ENCODE data around the gene TRAF5. TPM values are rescaled to one million over a fixed set of nuclear protein-coding genes. Genes with fewer than 3 reads are reported as not detected.
"Not testable (repeated sequence)": the region's sequence is repeated elsewhere in the genome, so short reads cannot be mapped to it uniquely, and the experiment has no call there.

TRAF5 gene
- total and polyA plus RNA-seq, 3 donors from 2014 or later: 20.3 to 25.1 (median 22.2) TPM

- H3K27me3 ChIP-seq: no peaks in the 10 kb centered on the region
- WGBS, 2 donors: 2 to 6% methylated on average over 28 to 49 of the region's 49 CpGs
- peaks cover 3% of the 10 kb centered on the region for H3K4me1 ChIP-seq
- H3K4me3 ChIP-seq: peak overlapping the region; percentile 85 to 95
- intact Hi-C loops (cut with DNase I; ENCODE audit: low total_unique reads): no loop called here
- no peaks in the 10 kb centered on the region for H3K9me3 ChIP-seq
- H3K27ac ChIP-seq: peak overlapping the region; percentile 91 to 96
- peak; percentile 74 for TF ChIP-seq POLR2A (IDR thresholded peaks at IDR 0.05)
- TF ChIP-seq, protein P1, sequence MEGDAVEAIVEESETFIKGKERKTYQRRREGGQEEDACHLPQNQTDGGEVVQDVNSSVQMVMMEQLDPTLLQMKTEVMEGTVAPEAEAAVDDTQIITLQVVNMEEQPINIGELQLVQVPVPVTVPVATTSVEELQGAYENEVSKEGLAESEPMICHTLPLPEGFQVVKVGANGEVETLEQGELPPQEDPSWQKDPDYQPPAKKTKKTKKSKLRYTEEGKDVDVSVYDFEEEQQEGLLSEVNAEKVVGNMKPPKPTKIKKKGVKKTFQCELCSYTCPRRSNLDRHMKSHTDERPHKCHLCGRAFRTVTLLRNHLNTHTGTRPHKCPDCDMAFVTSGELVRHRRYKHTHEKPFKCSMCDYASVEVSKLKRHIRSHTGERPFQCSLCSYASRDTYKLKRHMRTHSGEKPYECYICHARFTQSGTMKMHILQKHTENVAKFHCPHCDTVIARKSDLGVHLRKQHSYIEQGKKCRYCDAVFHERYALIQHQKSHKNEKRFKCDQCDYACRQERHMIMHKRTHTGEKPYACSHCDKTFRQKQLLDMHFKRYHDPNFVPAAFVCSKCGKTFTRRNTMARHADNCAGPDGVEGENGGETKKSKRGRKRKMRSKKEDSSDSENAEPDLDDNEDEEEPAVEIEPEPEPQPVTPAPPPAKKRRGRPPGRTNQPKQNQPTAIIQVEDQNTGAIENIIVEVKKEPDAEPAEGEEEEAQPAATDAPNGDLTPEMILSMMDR (IDR thresholded peaks at IDR 0.05): no peak
- peak; percentile 96 for DNase-seq
- no peaks in the 10 kb centered on the region for H3K36me3 ChIP-seq (ENCODE audit: low read depth, missing control alignments)
These were observed 56.3 kb downstream of the TRAF5 start for GRCh38 chr1:211382714-211383480.

- 94 to 96% methylated on average over 3 of the region's 3 CpGs for WGBS, 2 donors
- no peaks in the 10 kb centered on the region for H3K9me3 ChIP-seq
- no peak overlapping the region for H3K27ac ChIP-seq
- H3K4me3 ChIP-seq: no peak overlapping the region
- TF ChIP-seq, protein P1 (IDR thresholded peaks at IDR 0.05): no peak
- TF ChIP-seq POLR2A (IDR thresholded peaks at IDR 0.05): no peak
- DNase-seq: no peak
- no peaks in the 10 kb centered on the region for H3K27me3 ChIP-seq
- H3K36me3 ChIP-seq (ENCODE audit: low read depth, missing control alignments): no peaks in the 10 kb centered on the region
- intact Hi-C loops (cut with DNase I; ENCODE audit: low total_unique reads): no loop called here
- peaks cover 3% of the 10 kb centered on the region for H3K4me1 ChIP-seq
These were observed 57.9 kb downstream of the TRAF5 start for GRCh38 chr1:211384524-211384923.

DNA sequence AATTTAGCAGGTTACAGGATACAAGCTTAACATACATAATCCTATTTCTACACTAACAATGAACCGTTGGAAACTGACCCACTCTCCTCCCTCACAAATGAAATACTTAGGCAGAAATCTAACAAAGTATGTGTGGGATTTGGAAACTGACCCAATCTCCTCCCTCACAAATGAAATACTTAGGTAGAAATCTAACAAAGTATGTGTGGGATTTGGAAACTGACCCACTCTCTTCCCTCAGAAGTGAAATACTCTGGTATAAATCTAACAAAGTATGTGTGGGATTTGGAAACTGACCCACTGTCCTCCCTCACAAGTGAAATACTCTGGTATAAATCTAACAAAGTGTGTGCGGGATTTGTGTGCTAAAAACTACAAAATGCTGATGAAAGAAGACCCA lies 60.3 kb downstream of the TRAF5 start:
- Histone ChIP-seq H3K9me3 (no peaks in the 10 kb centered on the region), H3K36me3 (ENCODE audit: low read depth, missing control alignments) (no peaks in the 10 kb centered on the region), H3K4me1 (peaks cover 2% of the 10 kb centered on the region), H3K4me3 (no peak overlapping the region), H3K27ac (no peak overlapping the region), H3K27me3 (no peaks in the 10 kb centered on the region)
- TF ChIP-seq POLR2A (IDR thresholded peaks at IDR 0.05): no peak
- TF ChIP-seq, protein P1 (IDR thresholded peaks at IDR 0.05): no peak
- DNase-seq: no peak
- intact Hi-C loops (cut with DNase I; ENCODE audit: low total_unique reads): no loop called here
- WGBS, 2 donors: 55 to 58% methylated on average over 2 of the region's 2 CpGs

DNA sequence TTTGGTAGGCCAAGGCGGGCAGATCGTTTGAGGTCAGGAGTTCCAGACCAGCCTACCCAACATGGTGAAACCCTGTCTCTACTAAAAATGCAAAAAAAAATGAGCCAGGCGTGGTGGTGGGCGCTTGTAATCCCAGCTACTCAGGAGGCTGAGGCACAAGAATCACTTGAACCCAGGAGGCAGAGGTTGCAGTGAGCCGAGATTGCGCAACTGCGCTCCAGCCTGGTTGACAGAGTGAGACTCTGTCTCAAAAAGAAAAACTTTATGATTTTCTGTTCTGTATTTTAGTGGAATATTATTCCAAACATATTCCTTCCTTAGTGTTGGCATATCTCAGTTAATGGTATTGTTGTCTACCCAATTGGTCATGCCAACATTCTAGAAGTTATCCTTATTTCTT lies 64.2 kb downstream of the TRAF5 start:
- H3K36me3 ChIP-seq (ENCODE audit: low read depth, missing control alignments); H3K4me1 ChIP-seq; H3K4me3 ChIP-seq; H3K27ac ChIP-seq; H3K27me3 ChIP-seq; DNase-seq; H3K9me3 ChIP-seq; intact Hi-C loops (cut with DNase I; ENCODE audit: low total_unique reads): not testable (repeated sequence)
- WGBS, 2 donors: 96 to 98% methylated on average over 7 of the region's 7 CpGs

GRCh38 chr1:211393203-211393602 lies 66.6 kb downstream of the TRAF5 start:
- Histone ChIP-seq H3K9me3 (no peaks in the 10 kb centered on the region), H3K4me1 (no peaks in the 10 kb centered on the region), H3K27ac (no peak overlapping the region), H3K27me3 (no peaks in the 10 kb centered on the region), H3K4me3 (no peak overlapping the region), H3K36me3 (ENCODE audit: low read depth, missing control alignments) (no peaks in the 10 kb centered on the region)
- TF ChIP-seq, protein P1 (IDR thresholded peaks at IDR 0.05): no peak
- no peak for TF ChIP-seq POLR2A (IDR thresholded peaks at IDR 0.05)
- 91% methylated on average over 1 of the region's 1 CpG for WGBS, 2 donors
- DNase-seq: no peak
- intact Hi-C loops (cut with DNase I; ENCODE audit: low total_unique reads): no loop called here

- 77 to 87% methylated on average over 13 of the region's 13 CpGs for WGBS, 2 donors
- H3K36me3 ChIP-seq (ENCODE audit: low read depth, missing control alignments); DNase-seq; H3K4me3 ChIP-seq; H3K27me3 ChIP-seq; intact Hi-C loops (cut with DNase I; ENCODE audit: low total_unique reads); H3K4me1 ChIP-seq; H3K9me3 ChIP-seq; H3K27ac ChIP-seq: not testable (repeated sequence)
These were observed 71.8 kb downstream of the TRAF5 start for GRCh38 chr1:211398266-211398930.

DNA sequence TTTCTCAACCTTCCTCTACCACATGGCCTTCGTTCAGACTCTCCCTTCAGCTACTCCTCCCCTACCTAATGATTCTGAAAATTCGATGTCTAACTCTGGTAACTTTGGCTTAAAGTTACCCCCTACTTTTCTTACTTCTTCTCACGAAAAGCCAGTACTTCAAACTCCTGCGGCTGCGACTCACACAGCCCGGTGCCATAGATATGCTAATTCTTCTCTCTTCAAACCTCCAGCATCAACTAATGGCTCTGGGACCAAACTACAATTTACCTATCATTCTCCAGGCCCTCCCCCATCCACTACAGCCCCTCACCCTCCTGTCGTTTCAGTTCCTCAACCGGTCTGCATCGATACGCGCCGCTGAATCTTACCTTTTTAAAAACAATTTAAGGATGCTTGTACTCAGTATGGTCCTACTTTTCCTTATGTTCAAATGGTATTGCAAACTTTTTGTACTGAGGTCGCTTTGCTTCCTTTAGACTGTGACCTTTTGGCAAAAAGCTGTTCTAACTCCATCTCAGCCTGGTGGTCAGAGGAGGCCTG lies 73.3 kb downstream of the TRAF5 start:
- intact Hi-C loops (cut with DNase I; ENCODE audit: low total_unique reads); H3K4me3 ChIP-seq; H3K9me3 ChIP-seq; H3K4me1 ChIP-seq; H3K27ac ChIP-seq; DNase-seq; H3K27me3 ChIP-seq; H3K36me3 ChIP-seq (ENCODE audit: low read depth, missing control alignments): not testable (repeated sequence)
- 83 to 88% methylated on average over 13 of the region's 13 CpGs for WGBS, 2 donors

- H3K27me3 ChIP-seq; intact Hi-C loops (cut with DNase I; ENCODE audit: low total_unique reads); DNase-seq; H3K27ac ChIP-seq; H3K9me3 ChIP-seq; H3K4me1 ChIP-seq; H3K36me3 ChIP-seq (ENCODE audit: low read depth, missing control alignments); H3K4me3 ChIP-seq: not testable (repeated sequence)
- WGBS, 2 donors: 88 to 100% methylated on average over 1 of the region's 1 CpG
These were observed 75.1 kb downstream of the TRAF5 start for GRCh38 chr1:211401751-211402150.
